ENCODE measurements around the gene FAM98A.

GRCh38 chr2:33588232-33588631 is 10.9 kb downstream of the FAM98A start:
- TF ChIP-seq CTCF (IDR thresholded peaks at IDR 0.05; ENCODE audit: insufficient read depth, low read length): no peak
- TF ChIP-seq POLR2AphosphoS5 (IDR thresholded peaks at IDR 0.05; ENCODE audit: low read depth): no peak
- no peak for TF ChIP-seq GABPA (IDR thresholded peaks at IDR 0.05; ENCODE audit: low read depth)

All from HL-60 (cell line).